ENCODE measurements around the gene PDE4D.
"Not testable (repeated sequence)": the region's sequence is repeated elsewhere in the genome, so short reads cannot be mapped to it uniquely, and the experiment has no call there.

The PDE4D gene

GRCh38 chr5:59308685-59309084 is 584.8 kb downstream of the PDE4D start:
- DNase-seq: not testable (repeated sequence)

DNA sequence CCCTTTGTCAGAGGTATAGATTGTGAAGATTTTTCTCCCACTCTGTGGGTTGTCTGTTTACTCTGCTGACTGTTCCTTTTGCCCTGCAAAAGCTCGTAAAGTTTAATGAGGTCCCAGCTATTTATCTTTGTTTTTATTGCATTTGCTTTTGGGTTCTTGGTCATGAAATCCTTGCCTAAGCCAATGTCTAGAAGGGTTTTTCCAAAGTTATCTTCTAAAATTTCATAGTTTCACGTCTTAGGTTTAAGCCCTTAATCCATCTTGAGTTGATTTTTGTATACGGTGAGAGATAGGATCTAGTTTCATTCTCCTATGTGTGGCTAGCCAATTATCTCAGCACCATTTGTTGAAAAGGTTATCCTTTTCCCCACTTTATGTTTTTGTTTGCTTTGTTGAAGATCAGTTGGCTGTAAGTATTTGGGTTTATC is 590.2 kb downstream of the PDE4D start:
- not testable (repeated sequence) for DNase-seq

GRCh38 chr5:59302509-59302908 is 591.0 kb downstream of the PDE4D start:
- not testable (repeated sequence) for DNase-seq

DNA sequence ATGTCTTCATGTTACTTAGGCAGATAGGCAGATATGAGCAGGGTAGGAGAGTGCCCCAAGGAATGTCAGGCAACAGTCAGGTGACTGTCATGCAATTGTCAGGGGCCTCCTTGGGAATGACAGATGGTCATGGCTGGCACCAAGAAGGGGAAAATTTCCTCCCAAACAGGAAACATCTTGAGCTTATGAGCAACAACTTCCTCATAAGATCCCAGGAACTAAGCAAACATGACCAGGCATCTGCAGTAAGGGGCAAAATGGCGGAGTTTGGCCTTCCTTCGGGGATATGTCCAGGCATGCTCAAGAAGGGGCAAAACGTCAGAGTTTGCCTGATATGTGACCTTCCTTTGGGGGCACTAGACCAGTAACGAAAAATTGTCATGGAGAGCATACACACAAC is 591.8 kb downstream of the PDE4D start:
- no peak for DNase-seq

DNA sequence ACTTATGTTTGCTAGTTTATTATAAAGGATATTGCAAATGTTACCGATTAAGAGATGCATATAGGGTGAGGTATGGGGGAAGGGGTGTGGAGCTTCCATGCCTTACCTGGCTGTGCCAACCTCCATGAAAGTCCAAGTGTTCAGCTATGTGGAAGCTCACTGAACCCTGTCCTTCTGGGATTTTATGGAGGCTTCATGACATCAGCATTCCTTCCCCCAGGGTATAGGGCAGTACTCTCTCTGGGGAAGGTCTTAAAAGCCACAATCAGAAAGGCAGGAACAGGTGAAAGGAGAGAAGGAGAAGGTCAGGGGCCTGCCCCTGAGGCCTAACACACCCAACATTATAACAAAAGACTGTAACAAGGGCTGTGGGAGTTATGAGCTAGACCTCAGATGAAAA is 592.6 kb downstream of the PDE4D start:
- no peak for DNase-seq

- no peak for DNase-seq
Measured at GRCh38 chr5:59299006-59299405, 594.5 kb downstream of the PDE4D start.

GRCh38 chr5:59296317-59297264 is 596.9 kb downstream of the PDE4D start:
- DNase-seq: no peak

DNA sequence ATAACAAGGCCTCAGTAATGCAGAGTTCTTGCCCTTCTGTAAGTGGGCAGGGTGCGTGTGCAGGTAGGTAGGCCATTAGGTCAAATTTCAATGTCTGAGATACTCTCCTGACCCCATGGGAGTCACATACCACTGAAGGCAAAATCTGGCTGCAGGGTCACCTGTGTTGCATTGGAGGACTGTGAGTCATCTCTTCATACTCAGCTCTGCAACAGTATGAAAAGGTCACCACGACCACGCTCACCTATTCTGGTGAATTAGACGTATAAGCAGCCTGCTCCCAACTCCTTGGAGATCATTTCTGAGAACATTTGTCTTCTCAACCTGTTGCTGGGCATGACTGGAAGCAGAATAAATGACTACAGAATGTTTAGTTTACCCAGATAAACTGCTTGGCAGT is 599.8 kb downstream of the PDE4D start:
- no peak for DNase-seq

DNA sequence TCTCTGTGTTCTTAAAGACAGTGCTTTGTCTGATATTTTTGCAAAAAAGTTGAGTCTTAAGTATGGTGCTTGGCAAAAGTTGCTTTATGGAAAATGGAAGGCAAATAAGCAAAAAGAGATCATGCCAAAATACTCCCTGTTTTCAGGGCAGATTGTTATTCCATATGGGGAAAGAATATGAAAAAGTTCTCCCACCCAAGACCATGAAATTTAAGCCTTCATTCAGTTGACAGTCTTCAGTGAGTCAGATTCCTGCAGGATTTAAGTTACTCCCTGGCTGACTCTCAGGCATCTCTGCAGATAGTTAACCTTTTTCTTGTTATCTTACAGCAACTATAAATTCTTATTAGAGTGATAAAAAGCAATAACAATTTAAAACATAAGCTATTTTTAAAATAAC is 601.6 kb downstream of the PDE4D start:
- DNase-seq: no peak

DNA sequence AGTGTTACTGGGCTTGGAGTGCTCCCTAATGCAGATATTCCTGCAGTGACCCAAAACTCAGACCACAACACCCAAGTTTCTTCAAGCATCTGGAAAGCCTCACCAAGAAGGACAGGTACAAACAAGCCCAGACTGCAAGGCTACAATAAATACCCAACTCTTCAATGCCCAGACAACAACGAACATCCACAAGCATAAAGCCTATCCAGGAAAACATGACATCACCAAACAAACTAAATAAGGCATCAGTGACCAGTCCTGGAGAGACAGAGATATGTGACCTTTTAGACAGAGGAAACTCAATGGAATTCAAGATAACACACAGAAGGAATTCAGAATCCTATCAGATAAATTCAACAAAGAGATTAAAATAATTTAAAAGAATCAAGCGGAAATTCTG is 605.6 kb downstream of the PDE4D start:
- no peak for DNase-seq

GRCh38 chr5:59287361-59287760 is 606.2 kb downstream of the PDE4D start:
- DNase-seq: no peak

DNA sequence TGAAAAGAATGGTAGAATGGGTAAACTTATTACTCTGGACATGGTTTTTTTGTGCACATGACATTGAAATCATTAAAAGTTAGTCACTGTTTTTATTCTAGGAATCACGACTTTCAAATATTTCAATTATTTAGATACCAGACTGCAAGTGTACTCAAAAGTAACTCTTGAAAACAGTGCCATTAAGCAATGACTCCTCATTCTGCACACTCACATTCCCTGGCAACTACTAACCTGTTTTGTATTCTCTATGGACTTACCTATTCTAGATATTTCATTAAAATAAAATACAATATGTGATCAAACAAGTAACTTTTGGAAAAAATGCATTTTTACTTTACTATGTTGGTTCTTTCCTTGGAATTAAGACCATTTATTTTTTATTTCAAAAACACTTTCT is 607.0 kb downstream of the PDE4D start:
- no peak for DNase-seq

GRCh38 chr5:59285300-59286016 is 608.1 kb downstream of the PDE4D start:
- no peak for DNase-seq

DNA sequence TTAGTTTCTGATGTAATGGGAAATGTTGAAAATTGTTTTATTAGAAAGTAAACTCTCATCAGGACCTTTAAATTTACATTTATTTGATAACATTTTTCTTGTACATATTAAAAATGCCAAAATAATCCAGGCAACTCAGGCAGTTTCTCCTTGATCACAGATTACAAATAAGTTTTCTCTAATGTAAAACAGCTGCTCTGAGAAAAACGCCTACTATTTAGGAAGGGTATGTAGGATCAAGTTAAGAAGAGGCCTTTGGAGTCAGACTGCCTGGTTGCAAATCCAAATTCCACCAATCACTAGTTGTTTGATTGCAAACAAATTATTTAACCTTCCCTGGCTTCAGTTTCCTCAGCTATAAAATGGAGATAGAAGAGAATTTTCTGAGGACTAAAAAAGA is 610.8 kb downstream of the PDE4D start:
- no peak for DNase-seq

GRCh38 chr5:59279979-59280378 is 613.5 kb downstream of the PDE4D start:
- DNase-seq: no peak

DNA sequence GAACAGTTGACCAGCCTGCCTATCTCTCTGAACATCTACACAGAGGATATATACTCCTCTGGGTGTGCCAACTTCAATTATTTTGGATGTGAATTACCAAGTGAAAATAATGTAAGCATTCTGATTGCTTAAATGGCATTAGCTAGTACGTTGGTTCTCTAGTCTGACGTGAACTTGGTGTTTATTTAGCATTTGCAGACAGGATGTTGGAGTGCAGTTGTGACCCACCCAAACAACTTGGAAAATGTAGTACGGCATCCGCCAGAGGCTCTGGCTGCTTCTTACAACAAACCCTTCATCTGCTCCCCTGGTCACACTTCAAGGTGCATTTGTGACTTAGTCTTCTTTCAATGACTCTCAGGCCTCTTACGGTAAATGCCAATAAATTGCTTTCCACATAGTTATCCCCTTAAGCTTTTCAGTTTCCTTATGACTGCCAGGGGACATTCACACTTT is 616.6 kb downstream of the PDE4D start:
- DNase-seq: no peak

DNA sequence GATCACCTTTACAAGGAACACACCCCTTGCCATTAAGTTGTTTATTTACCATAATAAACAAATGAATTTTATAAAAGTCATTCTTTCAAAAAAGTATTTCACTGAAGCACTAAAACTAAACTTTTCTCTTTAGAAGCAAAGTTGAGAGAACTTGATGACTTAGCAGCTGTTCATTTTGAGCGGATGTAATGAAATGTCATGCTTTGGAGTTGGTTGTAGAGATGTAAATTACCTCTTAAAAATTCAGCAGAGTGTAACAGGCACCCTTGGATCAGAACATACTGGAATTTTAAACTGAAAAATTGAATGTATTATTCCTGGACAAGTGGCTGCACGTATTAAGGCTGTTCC is 617.2 kb downstream of the PDE4D start:
- DNase-seq: no peak

DNA sequence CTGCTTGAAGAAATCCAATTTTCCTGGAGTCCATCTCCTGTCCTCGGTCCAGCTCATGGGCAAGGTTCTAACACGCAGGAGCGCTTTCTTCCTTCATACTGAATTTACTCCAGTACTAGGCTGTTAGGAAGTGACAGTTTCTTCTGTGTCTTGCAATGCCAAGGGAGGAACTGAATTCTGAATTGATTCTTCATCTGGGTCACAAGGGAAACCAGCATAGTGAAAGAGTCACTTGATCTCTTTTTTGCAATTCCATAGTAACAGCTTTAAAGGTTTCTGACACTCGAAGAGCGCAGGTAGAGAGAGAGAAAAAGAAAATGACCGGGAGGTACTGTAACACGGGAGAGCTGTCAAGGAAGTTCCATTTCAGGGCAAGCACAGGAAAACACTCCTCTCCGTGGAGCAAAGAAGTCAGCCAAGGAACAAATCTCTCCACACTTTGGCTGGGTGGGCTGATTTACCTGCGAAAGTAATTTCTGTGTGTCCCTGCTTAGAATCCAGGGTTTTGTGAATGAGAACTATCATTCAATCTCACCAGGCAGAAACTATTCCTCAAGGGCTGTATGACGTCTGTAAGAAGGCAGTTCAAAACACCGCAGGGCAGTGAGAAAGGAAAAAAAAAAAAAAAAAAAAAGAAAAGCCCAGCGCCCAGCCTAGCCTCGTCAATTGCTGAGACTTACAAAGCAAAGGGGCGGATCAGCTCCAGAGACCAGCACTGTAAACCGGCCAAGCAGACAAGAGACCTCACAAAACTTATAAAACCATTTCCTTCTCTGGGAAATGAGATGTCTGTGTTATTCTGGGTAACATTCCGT is 617.8 kb downstream of the PDE4D start:
- DNase-seq: no peak

GRCh38 chr5:59275170-59275509 is 618.4 kb downstream of the PDE4D start:
- no peak for DNase-seq

DNA sequence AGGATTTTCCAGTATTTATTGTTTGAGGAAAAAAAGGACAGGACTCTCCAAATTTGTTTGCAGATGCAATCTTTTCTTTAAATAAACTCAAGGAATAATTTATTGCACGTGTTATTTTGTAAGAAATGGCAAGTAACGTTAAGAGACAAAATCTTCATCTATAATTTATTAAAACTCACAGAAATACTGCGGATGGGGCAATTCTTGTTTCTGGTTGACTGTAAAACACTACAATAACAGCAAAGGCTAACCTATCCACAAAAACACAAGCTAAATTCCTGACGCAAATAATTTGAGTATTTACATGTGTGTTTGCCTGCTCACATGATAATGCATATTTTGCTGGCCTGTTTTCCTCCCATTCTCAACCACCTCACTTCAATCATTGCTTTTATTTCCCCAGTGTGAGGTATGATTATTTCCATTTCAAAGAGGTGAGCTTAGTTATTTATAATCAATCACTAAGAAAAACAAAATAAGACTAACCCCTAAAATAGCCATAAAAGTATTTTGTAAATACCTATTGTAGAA is 619.4 kb downstream of the PDE4D start:
- no peak for DNase-seq

- no peak for DNase-seq
Measured at GRCh38 chr5:59272809-59273427, 620.6 kb downstream of the PDE4D start.

DNA sequence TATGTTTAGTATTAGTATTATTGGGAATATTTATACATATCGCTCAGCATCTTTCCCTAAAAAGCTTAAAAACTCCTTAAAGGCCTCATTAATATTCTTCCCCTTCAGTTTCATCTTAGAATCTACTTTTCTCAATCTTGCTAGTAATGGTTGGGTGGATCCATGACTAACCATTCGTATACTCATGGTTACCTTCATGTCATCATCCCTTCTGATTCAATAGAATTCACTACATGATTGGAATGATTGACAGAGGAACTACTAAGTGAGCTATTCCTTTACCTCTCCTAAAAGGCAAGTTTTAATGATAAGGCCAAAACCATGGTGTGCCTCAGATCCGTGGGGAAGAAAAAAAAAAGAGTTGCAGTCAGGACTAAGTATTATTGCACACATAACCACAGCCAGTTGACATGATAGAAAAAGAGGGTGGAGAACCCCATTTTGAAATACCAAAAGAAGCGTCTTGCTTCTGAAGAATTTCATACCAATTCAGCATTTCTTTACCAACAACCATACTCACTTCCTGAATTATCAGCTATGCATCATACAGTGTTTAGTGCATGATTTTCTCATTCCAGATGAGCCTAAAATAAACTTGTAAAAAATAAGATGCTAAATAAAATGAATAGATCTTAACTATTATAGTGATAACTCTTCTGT is 624.6 kb downstream of the PDE4D start:
- DNase-seq: no peak
